HG02571 (cell line): ENCODE results near the gene RNF166.

Experiments used
- ATAC-seq: cut with Tn5 transposase; IDR thresholded peaks from one replicate; pipeline ENCODE4 v1.9.1; 2021; ENCODE audit warnings: mild to moderate bottlenecking, moderate library complexity; ENCODE audit not compliant: unreplicated experiment

Gene RNF166

GRCh38 chr16:88739977-88740726 lies 33.9 kb upstream of the RNF166 start:
- no peak for ATAC-seq

DNA sequence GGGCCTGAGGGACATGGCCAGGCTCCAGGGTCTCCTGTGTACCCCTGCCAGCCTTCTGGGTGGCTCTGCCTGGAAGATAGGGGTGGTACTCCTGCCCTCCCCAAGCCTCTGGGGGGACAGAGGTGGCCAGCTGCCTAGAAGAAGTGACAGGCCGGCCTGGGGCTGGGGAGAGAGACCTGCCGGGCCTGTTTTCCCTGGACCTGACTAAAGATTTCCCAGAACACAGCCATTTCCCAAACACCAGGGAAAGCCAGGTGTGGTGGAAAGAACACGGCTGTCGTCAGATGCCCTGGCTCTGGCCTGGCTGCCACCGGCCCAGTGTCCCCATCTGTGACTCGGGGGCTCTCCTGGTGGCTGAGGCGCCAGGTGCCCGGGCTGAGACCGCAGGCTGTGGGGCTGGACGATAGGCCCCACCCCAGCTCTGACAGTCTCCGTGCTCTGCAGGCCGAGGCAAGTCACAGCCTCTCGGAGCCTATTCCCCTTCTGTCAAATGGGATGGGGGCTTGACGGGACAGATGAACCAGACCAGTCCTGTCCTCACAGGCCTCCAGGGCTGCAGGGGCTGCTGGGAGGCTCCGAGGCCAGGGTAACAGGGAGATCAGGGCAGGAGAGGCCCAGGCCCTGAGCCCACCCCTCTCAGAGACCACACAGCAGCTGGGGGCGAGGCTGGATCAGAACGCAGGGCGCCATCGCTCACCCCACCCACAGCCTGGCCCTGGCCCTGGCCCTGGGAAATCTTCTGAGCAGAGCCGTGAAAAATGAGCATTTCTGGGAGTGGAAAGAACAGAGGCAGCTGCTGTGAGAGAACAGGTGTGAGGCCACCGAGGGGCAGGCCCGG lies 33.1 kb upstream of the RNF166 start:
- ATAC-seq: no peak

GRCh38 chr16:88738151-88739084 lies 32.2 kb upstream of the RNF166 start:
- no peak for ATAC-seq

GRCh38 chr16:88737298-88738150 lies 31.3 kb upstream of the RNF166 start:
- peak; percentile 55 for ATAC-seq

GRCh38 chr16:88736496-88736895 lies 30.3 kb upstream of the RNF166 start:
- no peak for ATAC-seq

DNA sequence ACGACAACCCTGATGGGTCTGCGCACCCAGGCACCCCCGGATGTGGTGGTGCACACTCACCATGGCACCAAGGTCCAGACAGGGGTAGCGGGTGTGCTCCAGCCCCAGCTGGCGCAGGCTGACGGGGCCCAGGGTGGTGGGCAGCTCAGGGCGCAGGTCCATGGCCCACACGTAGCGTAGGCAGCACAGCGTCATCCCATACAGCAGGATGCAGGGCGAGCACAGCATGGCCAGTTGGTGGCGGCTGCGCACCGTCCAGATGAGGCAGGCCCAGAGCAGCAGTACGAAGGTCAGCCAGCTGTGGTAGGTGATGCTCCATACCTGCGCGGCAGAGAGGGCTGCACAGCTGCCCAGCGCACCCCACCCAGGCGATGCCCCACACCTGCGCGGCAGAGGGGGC lies 29.9 kb upstream of the RNF166 start:
- ATAC-seq: no peak

- ATAC-seq: no peak
Observed at GRCh38 chr16:88735616-88736015, 29.4 kb upstream of the RNF166 start.

DNA sequence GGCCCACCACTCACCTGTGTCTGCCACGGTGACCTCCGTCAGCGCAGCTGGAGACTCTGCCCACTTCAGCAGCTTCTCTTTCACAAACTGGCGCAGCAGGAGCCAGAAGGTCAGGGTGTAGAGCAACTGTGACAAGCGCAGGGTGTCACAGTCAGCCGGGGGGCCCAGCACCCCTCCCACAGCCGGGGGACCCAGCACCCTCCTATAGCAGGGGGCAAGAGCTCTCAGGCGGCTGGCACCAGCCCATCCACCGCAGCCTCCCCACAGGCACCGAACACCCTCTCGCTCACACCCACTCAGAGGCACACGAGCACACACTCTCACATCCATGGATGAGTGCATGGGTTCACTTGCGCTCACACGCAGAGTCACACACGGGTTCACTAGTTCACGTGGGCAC lies 28.9 kb upstream of the RNF166 start:
- no peak for ATAC-seq

DNA sequence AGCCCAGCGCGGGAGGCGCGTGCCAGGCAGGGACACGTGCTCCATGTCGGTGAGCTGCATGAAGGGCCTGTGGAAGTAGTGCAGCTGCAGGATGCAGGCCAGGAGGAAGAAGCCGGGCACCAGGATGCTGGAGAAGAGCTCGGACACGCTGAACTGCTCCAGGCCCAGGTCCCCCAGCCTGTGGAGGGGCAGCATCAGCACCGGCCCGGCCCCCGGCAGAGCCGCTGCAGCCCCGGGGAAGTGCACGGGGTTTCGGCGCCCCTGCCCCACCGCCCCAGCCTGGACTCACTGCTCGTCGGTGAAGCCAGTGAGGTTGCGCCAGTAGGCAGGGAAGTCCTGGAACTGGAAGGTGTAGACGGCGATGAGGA lies 28.1 kb upstream of the RNF166 start:
- no peak for ATAC-seq

DNA sequence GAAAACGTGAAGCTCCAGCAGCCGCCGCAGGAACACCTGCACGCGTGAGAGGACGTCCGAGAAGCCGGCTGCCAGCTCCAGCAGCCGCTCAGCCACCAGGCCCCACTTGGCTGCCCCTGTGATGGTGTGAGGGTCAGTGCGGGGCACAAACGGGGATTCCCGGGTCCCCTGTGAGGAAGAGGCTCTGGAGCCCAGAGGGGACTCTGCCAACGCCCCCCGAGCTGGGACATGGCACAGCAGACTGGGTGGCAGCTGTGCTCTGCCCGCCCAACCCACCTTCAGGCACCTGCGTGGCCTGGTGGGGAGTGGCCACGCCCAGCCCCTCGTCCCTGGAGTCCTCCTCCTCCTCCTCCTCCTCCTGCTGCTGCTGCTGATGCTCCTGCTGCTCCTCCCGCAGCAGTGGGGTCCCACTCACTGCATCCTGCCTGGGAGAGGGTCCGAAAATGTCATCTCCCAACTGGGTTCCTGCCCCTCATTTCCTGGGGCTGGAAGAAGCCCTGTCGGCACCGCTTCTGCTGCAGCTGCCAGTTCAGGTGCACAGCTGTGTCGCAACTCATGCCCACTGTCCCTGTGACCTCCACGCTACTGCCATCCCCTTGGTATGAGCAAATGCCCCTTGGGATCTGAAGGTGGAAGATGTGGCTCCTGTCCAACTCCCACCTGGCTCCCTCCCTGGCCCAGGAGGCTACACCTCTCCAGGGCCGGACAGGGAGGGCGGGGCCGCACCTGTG lies 27.6 kb upstream of the RNF166 start:
- no peak for ATAC-seq

DNA sequence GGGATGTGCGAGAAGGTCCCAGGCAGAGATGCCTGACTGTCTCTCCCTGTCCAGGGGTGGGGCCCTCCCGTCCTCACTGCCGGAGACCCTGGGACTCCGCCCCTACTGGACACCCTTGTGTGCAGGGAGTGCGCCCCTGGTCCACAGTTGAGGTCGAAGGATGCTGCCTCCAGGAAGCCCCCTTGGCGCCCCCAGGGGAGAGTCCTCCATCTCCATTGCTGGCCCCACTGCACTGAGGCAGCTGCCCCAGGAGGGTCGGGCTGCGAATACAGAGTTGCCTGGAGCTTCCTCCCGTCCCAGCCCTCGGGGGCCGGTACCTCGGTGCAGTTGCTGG lies 26.7 kb upstream of the RNF166 start:
- ATAC-seq: no peak

DNA sequence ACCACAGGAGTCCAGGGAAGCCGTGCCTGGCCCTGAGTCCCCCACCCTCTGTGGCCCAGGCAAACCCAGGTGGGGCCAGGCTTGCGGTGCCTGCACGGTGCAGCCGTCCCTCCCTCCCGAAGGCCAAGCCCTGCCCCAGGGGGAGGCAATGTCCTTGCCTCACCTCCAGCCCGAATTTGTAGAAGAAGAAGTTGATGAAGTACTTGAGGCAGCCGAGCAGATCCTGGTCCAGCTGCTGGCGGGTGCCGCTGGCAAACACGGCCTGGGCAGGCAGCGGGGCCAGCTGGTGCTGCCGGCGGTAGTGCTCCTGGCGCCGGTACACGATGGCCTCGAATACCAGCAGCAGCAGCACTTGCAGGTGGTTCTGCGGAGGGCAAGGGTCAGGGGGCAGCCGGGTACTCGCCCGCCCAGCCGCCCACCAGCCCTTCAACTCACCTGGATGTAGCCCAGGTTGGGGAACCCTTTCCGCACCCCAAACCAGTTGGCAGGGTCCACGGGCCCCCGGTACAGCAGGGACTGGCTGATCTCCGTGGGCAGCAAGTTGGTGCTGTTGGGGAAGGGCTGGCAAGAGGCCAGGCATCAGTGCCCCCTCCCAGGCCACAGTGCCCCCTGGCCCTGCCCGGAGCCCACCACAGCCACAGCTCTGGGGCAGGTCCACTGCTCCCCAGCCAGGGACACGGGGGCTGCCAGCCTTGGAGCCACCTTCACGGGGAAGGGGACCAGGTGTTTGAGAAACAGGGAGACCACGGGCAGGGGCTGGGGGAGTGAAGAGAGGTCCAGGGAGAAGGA lies 26.2 kb upstream of the RNF166 start:
- no peak for ATAC-seq

DNA sequence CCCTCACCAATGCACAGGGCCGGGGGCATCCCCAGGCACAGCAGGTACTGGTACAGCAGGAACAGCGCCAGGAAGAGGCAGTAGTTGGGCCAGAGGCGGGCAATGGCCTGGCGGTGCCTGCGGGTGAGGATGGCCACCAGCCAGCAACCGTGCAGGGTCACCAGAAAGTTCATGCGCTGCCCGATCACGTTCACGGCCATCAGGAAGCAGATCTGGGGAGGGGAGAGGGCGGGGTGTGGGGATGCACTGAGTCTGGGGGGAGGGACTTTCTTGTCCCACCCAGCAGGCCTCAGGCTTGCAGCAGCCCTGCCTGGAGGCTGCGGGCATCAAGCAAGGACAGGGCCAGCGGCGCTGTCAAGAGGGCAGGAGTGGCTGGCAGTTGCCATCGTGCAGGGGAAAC lies 25.5 kb upstream of the RNF166 start:
- no peak for ATAC-seq

- ATAC-seq: no peak
Observed at GRCh38 chr16:88730632-88731607, 24.7 kb upstream of the RNF166 start.

DNA sequence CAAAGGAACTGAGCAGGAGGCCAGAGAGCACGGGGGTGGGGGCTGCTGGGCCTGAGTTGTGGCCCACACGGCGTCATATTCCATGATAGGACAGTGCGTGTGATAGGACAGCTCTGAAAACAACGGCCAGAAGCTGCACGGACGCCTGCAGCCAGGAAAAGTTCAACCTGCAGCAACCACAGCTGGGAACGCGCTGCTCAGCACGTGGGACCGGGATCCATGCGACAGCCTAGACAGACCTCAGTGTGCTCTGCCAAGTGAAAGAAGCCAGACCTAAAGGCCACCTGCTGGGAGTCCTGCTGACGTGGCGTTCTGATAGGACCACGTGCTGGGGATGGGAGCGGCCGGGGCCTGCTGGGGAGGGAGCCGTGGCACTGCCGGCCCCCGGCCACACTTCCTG lies 21.7 kb upstream of the RNF166 start:
- no peak for ATAC-seq

DNA sequence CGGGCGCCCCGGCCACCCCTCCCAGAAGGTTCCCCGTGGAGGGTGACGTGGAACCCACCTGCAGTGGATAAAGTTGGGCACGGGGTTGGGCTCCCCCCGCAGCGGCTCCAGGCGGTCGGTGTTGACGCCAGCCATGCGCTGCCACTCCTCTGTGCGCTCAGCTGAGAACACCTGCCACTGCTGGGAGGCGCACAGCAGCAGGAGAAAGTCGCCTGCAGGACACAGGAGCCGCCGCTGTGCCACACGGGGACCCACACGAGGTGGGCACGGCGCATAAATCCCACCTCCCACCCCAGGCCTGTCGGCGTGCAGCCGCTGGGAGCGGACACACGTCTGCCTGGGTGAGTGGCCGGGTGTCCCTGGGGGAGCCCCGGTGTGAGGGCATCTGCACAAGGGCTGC lies 20.8 kb upstream of the RNF166 start:
- no peak for ATAC-seq

- no peak for ATAC-seq
Observed at GRCh38 chr16:88726408-88726749, 20.2 kb upstream of the RNF166 start.
